ENCODE data around the gene CHRNG. TPM values are rescaled to one million over a fixed set of nuclear protein-coding genes. Genes with fewer than 3 reads are reported as not detected.

CHRNG gene
- total RNA-seq, 1 experiment from 2014 or later = not detected

DNA sequence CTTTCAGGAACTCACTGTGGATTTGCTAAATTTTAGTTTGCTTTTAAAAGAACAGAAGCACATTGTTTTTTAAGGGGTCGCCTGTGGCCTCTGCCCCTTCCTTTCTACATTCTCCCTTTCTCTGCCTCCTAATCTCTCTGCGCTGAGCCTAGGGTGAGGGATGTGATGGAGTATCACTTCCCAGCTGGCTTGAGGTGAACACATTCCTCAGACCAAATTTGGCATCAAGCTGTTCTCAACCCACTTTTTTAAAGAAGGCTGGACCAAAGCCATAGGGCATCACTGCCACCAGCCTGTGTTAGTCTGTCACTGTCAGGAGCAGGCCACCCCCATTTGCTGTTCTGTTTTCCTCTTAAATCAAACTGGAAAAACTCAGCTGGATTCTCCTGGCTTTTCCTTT is 38.3 kb downstream of the CHRNG start:
- no peaks in the 10 kb centered on the region for H3K9me3 Mint-ChIP-seq (ENCODE audit: unreplicated experiment)
- DNase-seq (ENCODE audit: unreplicated experiment) = no peak
- no peaks in the 10 kb centered on the region for H3K4me1 Mint-ChIP-seq (ENCODE audit: insufficient read depth, unreplicated experiment)
- no peak overlapping the region for H3K4me3 Mint-ChIP-seq (ENCODE audit: unreplicated experiment)
- intact Hi-C loops (cut with micrococcal nuclease) = no loop called here
- H3K27me3 Mint-ChIP-seq (ENCODE audit: insufficient read depth, unreplicated experiment) = no peaks in the 10 kb centered on the region
- no TSS peak for BruUV-seq (replicated peaks)
- TF ChIP-seq, protein P1, sequence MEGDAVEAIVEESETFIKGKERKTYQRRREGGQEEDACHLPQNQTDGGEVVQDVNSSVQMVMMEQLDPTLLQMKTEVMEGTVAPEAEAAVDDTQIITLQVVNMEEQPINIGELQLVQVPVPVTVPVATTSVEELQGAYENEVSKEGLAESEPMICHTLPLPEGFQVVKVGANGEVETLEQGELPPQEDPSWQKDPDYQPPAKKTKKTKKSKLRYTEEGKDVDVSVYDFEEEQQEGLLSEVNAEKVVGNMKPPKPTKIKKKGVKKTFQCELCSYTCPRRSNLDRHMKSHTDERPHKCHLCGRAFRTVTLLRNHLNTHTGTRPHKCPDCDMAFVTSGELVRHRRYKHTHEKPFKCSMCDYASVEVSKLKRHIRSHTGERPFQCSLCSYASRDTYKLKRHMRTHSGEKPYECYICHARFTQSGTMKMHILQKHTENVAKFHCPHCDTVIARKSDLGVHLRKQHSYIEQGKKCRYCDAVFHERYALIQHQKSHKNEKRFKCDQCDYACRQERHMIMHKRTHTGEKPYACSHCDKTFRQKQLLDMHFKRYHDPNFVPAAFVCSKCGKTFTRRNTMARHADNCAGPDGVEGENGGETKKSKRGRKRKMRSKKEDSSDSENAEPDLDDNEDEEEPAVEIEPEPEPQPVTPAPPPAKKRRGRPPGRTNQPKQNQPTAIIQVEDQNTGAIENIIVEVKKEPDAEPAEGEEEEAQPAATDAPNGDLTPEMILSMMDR (IDR thresholded peaks at IDR 0.05; ENCODE audit: unreplicated experiment) = no peak
- CTCF ChIA-PET = interaction anchor here (0.6 kb wide), 1 partner anchor 13 kb away, joined by 3 read pairs; no protein-coding TSS in a partner anchor
- H3K36me3 Mint-ChIP-seq (ENCODE audit: insufficient read depth, unreplicated experiment) = peaks cover 21% of the 10 kb centered on the region
- POLR2A ChIA-PET = interaction anchor here (1.0 to 2.4 kb wide), 4 partner anchors 10 to 15 kb away, joined by 3 to 12 read pairs (median 4); no protein-coding TSS in a partner anchor
- no peak overlapping the region for H3K27ac Mint-ChIP-seq (ENCODE audit: low read depth, unreplicated experiment)

- DNase-seq (ENCODE audit: unreplicated experiment) = no peak
- Mint-ChIP-seq H3K27ac (ENCODE audit: low read depth, unreplicated experiment) (no peak overlapping the region), H3K4me1 (ENCODE audit: insufficient read depth, unreplicated experiment) (no peaks in the 10 kb centered on the region), H3K27me3 (ENCODE audit: insufficient read depth, unreplicated experiment) (no peaks in the 10 kb centered on the region), H3K4me3 (ENCODE audit: unreplicated experiment) (no peak overlapping the region), H3K9me3 (ENCODE audit: unreplicated experiment) (no peaks in the 10 kb centered on the region), H3K36me3 (ENCODE audit: insufficient read depth, unreplicated experiment) (peaks cover 26% of the 10 kb centered on the region)
- intact Hi-C loops (cut with micrococcal nuclease) = no loop called here
- no TSS peak for BruUV-seq (replicated peaks)
- TF ChIP-seq, protein P1 (IDR thresholded peaks at IDR 0.05; ENCODE audit: unreplicated experiment) = no peak
- CTCF ChIA-PET = interaction anchor here (1.2 kb wide), 1 partner anchor 9 kb away, joined by 3 read pairs; no protein-coding TSS in a partner anchor
- POLR2A ChIA-PET = interaction anchor here (2.4 kb wide), 1 partner anchor 10 kb away, joined by 12 read pairs; no protein-coding TSS in a partner anchor
Measured at GRCh38 chr2:232578626-232579025, 39.1 kb downstream of the CHRNG start.

DNA sequence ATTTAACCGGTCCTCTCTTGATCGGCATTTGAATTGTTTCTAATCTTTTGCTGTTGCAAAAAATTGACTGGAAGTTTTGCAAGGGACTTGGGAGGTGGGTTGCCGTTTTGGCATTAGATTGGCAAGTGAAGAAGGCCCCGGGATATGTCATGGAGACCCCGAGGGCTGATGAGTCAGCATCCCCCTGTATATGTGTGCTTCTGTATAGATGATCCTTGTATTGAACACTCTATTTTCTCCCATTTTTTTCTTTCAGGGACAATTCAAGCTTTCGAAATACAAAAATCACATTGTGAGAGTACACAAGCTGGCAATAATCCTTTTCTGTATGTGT is 41.1 kb downstream of the CHRNG start:
- BruUV-seq (replicated peaks) = no TSS peak
- Mint-ChIP-seq H3K36me3 (ENCODE audit: insufficient read depth, unreplicated experiment) (peaks cover 13% of the 10 kb centered on the region), H3K4me1 (ENCODE audit: insufficient read depth, unreplicated experiment) (no peaks in the 10 kb centered on the region), H3K9me3 (ENCODE audit: unreplicated experiment) (no peaks in the 10 kb centered on the region), H3K27me3 (ENCODE audit: insufficient read depth, unreplicated experiment) (no peaks in the 10 kb centered on the region), H3K27ac (ENCODE audit: low read depth, unreplicated experiment) (no peak overlapping the region), H3K4me3 (ENCODE audit: unreplicated experiment) (no peak overlapping the region)
- ChIA-PET CTCF (no interaction called here), POLR2A (interaction anchor here (0.9 kb wide), 1 partner anchor 12 kb away, joined by 3 read pairs; no protein-coding TSS in a partner anchor)
- intact Hi-C loops (cut with micrococcal nuclease) = no loop called here
- no peak for DNase-seq (ENCODE audit: unreplicated experiment)
- TF ChIP-seq, protein P1 (IDR thresholded peaks at IDR 0.05; ENCODE audit: unreplicated experiment) = no peak

- no peak for DNase-seq (ENCODE audit: unreplicated experiment)
- no TSS peak for BruUV-seq (replicated peaks)
- no peaks in the 10 kb centered on the region for H3K9me3 Mint-ChIP-seq (ENCODE audit: unreplicated experiment)
- POLR2A ChIA-PET = interaction anchor here (1.1 kb wide), 1 partner anchor 13 kb away, joined by 4 read pairs; no protein-coding TSS in a partner anchor
- no peak overlapping the region for H3K27ac Mint-ChIP-seq (ENCODE audit: low read depth, unreplicated experiment)
- intact Hi-C loops (cut with micrococcal nuclease) = no loop called here
- no peak overlapping the region for H3K4me3 Mint-ChIP-seq (ENCODE audit: unreplicated experiment)
- TF ChIP-seq, protein P1 (IDR thresholded peaks at IDR 0.05; ENCODE audit: unreplicated experiment) = no peak
- CTCF ChIA-PET = no interaction called here
- H3K4me1 Mint-ChIP-seq (ENCODE audit: insufficient read depth, unreplicated experiment) = no peaks in the 10 kb centered on the region
- no peaks in the 10 kb centered on the region for H3K27me3 Mint-ChIP-seq (ENCODE audit: insufficient read depth, unreplicated experiment)
- peaks cover 13% of the 10 kb centered on the region for H3K36me3 Mint-ChIP-seq (ENCODE audit: insufficient read depth, unreplicated experiment)
Measured at GRCh38 chr2:232581725-232582124, 42.2 kb downstream of the CHRNG start.
